Activated CD4-positive, alpha-beta T cell treated with anti-CD3 and anti-CD28 coated beads, Interleukin-2, Interleukin-6, amounts not matched to agents 100 ng/mL and 50 ng/mL, durations not matched to agents 16 hours and 8 hours (primary cell): ENCODE results near the gene COX6A2.
A peak's percentile ranks its signal among the peaks of the same experiment; 100 is the strongest.
"Not testable (repeated sequence)": the region's sequence is repeated elsewhere in the genome, so short reads cannot be mapped to it uniquely, and the experiment has no call there.

Experiments
- DNase-seq: peaks from one replicate; pipeline ENCODE4 v3.0.0-alpha.2; 2020

The COX6A2 gene

GRCh38 chr16:31461921-31462804, 34.0 kb upstream of the COX6A2 start:
- DNase-seq, result no peak

GRCh38 chr16:31461201-31461920, 33.2 kb upstream of the COX6A2 start:
- DNase-seq, result no peak

- peak; percentile 39 for DNase-seq
Observed at GRCh38 chr16:31460582-31461002, 32.4 kb upstream of the COX6A2 start.

- DNase-seq, result peak; percentile 100
Observed at GRCh38 chr16:31459687-31460581, 31.8 kb upstream of the COX6A2 start.

GRCh38 chr16:31458844-31459686, 30.9 kb upstream of the COX6A2 start, which contains the start of gene ARMC5:
Gene ARMC5, plus strand, starts transcription at chr16:31459501. Its CDS starts 24 bp downstream, at chr16:31459525.
- peak; percentile 98 for DNase-seq

- DNase-seq, result peak; percentile 73
Observed at GRCh38 chr16:31458073-31458843, 30.1 kb upstream of the COX6A2 start.

GRCh38 chr16:31456988-31457360, 28.8 kb upstream of the COX6A2 start:
- DNase-seq, result no peak

- DNase-seq, result peak; percentile 54
Observed at GRCh38 chr16:31455601-31456314, 27.6 kb upstream of the COX6A2 start.

GRCh38 chr16:31453255-31454204, 25.4 kb upstream of the COX6A2 start:
- DNase-seq, result no peak

- no peak for DNase-seq
Observed at GRCh38 chr16:31452631-31453106, 24.5 kb upstream of the COX6A2 start.

- peak; percentile 42 for DNase-seq
Observed at GRCh38 chr16:31451681-31452351, 23.7 kb upstream of the COX6A2 start.

GRCh38 chr16:31451201-31451600, 23.0 kb upstream of the COX6A2 start:
- no peak for DNase-seq

- not testable (repeated sequence) for DNase-seq
Observed at GRCh38 chr16:31445931-31446330, 17.8 kb upstream of the COX6A2 start.

GRCh38 chr16:31441956-31442355, 13.8 kb upstream of the COX6A2 start:
- DNase-seq, result no peak

GRCh38 chr16:31440516-31441184, 12.5 kb upstream of the COX6A2 start:
- no peak for DNase-seq

- no peak for DNase-seq
Observed at GRCh38 chr16:31439519-31439918, 11.4 kb upstream of the COX6A2 start.

GRCh38 chr16:31439023-31439422, 10.9 kb upstream of the COX6A2 start:
- not testable (repeated sequence) for DNase-seq

- DNase-seq, result no peak
Observed at GRCh38 chr16:31438414-31438813, 10.3 kb upstream of the COX6A2 start.
